SW 1271 (cell line): Measurements from ENCODE around the gene GMDS.

ENCODE experiments used
- DNase-seq, 2 experiments: peaks; one replicate each; lab custom pipeline; 2025; lab: John Stamatoyannopoulos, UW

GMDS gene

DNA sequence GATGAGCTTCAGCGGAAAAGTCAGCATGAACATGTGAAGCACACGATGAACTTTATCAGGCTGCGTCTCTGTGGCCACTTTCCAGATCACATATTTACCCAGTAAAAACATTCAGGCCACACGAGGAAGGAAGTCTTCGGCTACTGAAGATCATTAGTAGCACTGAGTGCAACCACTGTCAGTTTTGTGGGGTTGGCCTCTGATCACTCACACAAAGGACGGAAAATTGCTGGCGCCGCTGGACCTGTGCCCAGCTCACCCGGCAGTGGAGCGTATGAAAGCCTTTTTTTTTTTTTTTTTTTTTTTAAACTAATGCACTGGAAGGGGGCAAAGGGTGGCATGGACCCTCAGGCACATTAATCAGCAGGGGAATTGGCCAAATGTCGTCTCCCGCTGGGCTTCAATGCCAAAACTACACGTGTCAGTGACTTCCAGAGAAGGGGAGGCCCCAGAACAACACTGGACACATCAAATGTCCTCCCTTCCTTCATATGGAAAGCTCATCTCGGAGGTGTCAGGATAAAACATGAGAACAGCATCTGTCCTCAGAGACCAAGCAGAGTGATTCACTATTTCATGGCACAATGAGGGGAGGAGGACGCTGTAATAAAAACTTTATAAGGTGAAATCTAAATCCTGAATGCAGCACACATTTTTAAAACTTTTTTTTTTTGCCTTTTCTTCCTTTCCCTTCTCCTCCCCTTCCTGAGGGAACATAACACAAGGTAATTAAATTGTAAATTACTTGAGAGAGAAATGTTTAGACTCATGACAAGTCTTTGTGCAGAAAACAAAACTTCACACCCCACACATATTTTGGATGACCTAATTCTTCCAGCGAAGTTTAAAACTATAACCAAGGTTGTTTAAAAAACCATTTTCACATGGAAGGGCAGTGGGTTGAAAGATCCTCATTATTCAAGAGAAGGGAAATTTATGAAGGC is 412.3 kb downstream of the GMDS start:
- no peak for DNase-seq

DNA sequence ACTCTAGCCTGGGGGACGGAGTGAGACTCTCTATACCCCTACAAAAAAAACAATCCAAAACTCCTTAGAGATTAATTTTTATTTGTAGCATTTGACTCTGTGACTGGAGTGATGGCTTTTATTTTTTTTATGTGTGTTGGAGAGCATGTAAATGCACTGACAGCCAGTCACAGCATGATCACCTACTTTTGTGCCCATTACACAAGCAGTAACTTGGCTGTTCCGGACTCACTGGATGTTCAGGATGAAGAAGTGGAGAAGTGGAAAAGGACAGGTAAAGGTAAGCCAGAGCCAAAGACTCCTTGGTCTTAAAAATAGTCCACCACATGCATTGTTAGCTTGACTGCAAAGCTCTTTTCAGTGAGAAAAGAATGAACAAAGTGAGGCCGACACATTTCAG is 413.0 kb downstream of the GMDS start:
- DNase-seq, result no peak

DNA sequence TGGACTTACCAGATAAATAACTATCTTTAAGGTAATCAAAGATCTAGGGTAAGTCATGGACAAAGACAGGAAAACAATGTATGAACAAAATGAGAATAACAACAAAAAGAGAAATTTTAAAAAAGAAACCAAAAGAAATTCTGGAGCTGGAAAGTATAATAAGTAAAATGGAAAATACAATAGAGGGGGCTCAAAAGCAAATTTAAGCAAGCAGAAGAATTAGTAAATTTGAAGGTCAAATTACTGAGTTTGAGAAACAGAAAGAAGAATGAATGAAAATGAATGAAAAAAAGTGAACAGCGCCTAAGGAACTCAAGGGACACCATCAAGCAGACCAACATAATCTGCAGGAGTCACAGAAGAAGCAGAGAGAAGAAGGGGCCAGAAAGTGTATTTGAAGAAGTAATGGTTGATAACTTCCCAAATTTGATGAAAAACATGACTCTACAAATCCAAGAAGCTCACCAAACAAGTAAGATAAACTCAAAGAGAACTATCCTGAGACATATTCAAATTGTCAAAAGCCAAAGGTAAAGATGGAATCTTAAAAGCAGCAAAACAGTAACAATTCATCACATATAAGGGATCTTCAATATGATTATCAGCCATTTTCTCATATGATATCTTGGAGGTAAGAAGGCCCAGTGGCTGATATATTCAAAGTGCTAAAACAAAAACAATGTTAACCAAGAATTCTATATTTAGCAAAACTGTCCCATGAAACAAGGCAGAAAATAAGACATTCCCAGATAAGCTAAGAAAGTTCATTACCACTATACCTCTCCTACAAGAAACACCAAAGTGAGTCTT is 417.2 kb downstream of the GMDS start:
- DNase-seq, result no peak

DNA sequence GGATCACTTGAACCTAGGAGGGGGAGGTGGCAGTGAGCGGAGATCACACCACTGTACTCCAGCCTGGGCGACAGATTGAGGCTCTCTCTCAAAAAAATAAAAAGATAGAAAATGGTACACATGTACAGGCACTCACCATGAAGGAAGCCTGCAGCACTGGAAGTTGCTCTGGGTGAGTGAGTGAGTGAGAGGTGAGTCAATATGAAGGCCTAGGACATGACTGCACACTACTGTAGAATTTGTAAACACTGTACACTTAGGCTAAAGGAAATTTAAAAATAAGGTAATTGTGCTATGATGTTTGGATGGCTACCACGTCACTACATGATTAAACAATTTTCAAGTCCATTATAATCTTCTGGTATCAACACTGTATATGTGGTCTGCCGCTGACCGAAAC is 419.5 kb downstream of the GMDS start:
- no peak for DNase-seq

DNA sequence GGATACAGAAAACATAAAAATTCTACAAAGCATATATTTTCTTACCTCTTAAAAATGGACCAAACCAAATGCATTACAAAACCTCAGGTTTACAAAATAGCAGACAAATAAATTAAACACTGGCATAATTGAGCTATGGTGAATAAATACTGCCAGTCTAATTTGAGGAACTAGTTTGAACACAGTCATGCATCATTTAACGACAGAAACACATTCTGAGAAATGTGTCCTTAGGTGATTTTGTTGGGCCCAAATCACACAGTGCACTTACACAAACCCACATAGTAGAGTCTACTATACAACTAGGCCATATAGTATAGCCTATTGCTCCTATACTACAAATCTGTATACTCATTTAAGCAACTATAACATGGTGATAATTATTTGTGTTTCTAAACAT is 420.1 kb downstream of the GMDS start:
- no peak for DNase-seq

DNA sequence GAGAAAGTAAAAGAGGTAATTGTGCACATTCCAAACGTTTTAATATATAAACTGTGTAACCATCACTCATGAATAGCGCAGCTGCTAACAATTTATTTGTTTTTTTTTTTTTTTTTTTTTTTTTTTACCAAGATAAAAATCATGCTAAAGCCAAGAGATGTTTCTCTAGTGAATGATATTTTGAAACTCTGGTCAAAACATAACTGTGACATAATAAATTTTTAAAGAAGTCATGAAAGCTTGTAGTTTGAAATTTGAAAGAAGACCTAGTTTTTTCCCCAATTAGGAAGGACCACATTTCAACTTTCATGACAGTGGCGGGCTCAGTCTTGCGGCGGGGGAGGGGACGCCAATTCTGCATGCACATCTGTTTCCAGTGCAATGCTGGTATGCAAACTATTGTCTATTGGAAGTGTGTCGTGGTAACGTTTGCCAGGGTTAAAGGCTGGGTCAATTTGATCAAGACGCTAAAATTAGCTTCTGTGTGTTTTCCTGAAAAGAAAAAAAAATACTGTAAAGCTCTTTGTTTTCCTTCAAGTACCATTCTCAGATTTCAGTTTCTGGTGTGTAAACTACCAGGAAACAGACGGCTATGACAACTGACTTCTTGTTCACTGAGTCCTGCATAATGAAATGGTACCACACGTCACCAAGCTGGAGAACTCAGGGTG is 423.8 kb downstream of the GMDS start:
- no peak for DNase-seq

DNA sequence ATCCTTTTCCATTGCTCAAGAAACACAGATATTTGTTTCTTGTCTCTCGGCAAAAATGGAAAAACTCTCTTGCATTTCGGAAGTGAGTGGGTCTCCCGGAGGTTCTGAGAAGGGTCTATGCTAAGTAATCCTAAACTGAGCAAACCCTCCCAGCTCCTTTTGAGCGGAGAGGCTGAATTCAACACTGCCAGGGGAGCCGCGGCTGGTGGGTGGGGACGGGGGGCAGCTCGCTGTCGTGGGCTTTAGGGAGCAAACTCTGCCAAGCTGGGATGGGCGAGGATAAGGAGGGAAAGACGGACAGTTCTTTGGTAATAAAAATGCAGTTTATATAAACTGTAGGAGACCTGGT is 424.3 kb downstream of the GMDS start:
- DNase-seq, result no peak

DNA sequence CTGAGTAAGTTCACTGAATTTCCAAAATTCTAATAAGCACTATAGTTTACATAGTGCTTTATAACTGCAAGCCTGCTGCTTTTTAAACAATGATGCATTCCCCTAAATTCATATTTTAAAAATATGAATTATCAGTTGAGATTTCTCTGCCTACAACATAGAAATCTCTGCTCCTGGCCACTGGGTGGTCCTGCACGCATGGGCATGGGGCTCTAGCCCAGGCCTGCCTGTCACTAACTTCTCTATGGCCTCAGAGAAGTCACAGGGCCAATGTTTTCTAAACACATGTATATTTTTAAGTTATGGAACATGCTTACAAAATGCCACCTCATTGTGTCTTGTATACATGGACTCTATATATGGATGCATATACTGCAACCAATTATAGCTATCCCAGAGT is 424.7 kb downstream of the GMDS start:
- DNase-seq, result no peak

DNA sequence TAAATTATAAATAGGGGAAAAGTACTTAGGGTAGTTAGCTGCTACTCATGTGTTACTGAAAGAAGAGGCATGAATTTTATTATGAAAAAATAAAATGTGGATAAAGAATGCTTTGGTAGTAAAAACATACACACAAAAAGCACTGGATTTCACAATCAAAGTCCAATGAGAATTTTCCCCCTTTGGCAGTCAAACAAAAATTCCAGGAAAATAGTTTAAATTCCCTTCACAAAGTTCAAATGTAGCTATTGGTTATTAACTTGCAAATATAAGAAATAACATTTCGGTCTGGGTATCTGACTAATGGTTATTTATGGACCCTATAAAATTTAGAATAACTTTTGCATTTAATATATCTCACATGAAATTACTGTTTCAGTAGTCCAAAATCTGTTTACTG is 425.2 kb downstream of the GMDS start:
- DNase-seq, result no peak

DNA sequence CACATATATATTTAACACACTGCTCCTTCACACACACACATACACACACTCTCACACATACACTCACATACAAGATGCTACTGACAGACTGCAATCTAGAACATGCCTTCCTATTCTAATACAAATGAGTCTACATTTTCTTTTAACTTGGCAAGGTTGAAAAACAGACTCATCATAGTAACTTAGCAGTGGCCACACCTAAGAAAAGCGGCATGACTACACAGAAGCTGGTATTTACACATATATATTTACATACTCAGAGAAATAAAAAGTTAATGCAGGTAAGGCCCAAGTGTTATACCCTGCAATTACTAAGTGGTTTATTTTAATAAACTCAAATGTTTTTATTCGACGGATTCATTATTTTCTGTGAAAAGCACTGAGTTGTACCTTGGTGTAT is 426.4 kb downstream of the GMDS start:
- no peak for DNase-seq

DNA sequence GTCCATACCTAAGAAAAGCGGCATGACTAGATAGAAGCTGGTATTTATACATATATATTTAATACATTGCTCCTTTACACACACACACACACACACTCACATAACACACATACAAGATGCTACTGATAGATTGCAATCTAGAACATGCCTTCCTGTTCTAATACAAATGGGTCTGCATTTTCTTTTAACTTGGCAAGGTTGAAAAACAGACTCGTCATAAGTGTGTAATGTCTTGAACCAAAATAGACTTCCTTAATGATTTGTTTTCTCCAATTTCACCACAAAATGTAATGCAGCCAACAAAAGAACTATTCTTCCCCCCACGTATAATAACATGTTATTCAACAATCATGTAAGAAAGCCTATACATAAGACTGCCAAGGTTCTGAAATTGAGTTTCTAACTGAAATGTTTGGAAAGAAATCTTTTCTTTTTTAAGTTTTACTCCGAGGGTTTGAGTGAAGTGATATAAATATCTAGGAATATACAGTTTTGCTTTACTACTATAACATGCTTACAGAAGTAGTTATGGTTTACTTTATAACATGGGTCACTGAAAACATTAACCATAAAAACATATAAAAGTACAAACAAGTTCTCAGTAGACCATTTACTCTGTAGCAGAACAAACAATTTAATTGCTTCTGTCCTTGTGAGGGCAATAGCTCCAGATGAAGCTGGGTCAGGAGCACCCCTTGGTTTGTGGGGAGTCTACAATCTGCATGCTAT is 428.2 kb downstream of the GMDS start:
- DNase-seq, result no peak

DNA sequence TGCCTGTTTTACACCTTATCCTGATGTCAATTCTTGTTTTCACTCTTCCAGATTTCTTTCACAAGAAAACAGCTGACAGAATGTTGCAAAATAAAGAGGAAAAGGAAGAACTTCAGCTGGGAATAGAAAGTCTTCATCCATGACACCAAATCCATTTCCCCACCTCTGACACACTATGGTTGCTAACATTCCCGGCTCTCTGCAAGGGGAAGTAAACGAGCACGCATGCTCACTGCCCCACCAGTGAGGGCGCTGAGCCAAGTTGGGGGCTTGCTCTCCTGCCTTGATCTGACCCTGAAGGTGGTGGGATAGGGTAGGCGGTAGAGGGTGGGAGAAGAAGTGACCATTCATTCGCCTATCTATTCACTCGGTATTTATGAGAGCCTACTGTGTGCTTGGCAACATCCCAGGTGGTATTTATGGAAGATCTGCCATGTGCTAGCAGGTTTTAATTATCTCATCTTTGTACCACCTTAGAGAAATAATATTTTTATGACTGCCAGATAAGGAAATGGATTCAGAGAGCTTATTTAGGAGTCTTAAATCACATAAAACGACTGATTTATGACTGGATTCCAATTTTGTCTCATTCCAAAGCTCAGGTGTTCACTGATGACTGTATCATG is 429.5 kb downstream of the GMDS start:
- no peak for DNase-seq

DNA sequence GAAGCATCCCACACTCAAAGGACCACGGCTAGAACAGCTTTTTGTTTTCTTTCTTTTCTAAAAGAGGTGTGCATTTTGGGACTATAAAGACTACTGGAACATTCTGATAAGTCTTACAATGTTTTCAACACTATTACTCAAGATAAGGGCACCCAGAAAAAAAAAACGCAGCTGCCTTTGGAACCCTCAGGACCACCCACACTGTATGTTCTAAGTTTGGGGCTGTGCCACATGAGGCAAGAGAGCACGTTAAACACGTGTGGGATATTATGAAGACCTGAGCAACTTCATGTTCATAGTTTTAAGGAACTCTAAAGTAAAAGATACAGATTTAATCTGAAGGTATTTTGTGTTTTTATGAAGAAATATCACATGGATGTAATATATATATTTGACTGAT is 431.1 kb downstream of the GMDS start:
- no peak for DNase-seq

DNA sequence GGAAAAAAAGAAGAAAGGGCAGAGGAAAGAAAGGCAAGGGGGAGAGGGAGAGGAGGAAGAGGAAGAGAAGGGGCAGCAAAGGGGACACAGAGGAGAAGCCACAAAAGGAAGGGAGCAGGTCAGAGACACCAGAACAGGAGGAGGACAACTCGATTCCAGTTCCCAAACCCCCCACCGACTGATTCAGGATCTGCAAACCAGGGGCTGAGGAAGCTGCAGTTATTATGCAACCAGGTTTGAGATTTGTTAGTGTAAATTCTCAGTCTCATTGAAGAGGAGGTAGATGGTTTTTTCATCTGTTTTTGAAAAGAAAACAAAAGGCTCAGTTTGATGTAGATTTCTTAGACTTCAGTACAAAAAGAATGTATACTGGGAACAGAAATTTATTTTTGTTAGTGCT is 432.9 kb downstream of the GMDS start:
- no peak for DNase-seq

DNA sequence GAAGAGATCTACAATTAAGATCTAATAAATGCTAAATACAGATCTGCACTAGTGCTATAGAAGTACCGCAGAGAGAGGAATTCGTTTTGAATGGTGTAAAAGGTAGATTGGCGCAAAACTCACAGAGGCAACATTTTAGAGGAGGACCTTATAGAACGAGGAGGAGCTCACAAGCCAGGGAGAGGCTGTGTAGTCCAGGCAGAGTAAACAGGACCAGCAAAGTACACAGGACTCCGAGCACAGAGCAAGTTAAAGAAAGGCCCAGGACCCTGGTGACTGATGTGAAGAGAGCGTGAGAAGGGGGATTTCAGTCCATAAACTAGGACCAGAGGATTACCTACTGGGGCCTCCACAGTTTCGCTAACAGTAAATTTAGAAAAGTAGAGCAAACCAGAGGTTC is 433.4 kb downstream of the GMDS start:
- DNase-seq, result no peak

DNA sequence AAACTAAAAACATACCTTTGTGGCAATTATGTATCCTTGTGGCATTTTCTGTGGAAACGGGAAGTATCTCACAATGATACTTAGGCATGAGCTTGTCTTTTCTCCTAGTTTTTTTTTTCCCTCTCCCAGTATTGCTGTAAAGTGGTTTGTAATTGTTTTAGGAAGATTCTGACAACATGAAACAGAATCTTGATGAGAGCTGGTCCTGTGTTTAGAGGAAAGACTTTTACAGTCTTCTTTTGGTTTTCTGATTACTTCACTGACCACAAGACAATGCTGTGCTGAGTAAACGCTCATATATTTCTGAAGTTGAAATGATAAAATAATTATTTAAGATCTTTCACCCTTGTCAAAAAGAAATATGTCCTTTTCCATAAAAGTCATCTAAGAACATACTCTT is 434.5 kb downstream of the GMDS start:
- no peak for DNase-seq

DNA sequence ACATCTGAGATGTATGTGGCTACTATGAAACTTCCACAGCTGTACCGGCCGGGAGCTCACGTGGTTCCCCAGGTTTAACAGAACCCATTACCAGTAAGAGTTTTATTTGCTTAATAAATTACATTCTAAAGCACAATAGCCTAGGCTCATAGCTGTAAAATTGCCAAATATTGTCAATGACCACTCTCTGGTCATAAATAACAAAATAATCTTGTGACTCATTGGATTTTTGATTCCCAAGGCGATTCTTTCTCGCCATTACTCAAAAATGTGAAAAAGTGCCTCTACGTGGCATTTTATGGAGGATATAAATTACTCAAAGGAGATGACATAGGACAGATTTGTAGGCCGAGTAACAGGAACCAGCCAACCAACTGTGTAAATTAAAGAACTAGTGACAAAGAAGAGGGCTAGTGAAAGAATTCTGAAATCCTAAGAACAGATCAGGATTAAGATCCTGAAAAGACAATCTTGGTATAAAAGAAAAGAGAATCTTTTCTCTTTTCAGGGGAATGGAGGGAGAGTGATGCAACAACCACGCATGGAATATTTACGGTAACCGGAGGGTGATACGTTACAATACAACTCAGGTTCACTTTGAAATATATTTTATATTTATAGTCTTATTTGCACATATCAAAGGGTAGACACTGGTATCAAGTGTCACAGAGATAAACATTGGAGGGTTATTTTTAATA is 436.0 kb downstream of the GMDS start:
- no peak for DNase-seq

DNA sequence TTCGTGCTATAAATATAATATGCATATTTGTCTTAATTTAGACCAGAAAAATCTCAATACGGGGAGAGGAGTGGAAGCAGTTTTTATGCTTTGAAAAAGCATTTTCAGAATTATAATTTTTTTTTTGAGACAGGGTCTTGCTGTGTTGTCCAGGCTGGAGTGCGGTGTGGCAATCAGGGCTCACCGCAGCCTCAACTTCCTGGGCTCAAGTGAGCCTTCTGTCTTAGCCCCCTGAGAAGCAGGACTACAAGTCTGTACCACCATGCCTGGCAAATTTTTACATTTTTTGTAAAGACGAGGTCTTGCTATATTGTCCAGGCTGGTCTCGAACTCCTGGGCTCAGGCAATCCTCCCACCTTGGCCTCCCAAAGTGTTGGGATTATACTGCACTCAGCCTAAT is 438.5 kb downstream of the GMDS start:
- no peak for DNase-seq

DNA sequence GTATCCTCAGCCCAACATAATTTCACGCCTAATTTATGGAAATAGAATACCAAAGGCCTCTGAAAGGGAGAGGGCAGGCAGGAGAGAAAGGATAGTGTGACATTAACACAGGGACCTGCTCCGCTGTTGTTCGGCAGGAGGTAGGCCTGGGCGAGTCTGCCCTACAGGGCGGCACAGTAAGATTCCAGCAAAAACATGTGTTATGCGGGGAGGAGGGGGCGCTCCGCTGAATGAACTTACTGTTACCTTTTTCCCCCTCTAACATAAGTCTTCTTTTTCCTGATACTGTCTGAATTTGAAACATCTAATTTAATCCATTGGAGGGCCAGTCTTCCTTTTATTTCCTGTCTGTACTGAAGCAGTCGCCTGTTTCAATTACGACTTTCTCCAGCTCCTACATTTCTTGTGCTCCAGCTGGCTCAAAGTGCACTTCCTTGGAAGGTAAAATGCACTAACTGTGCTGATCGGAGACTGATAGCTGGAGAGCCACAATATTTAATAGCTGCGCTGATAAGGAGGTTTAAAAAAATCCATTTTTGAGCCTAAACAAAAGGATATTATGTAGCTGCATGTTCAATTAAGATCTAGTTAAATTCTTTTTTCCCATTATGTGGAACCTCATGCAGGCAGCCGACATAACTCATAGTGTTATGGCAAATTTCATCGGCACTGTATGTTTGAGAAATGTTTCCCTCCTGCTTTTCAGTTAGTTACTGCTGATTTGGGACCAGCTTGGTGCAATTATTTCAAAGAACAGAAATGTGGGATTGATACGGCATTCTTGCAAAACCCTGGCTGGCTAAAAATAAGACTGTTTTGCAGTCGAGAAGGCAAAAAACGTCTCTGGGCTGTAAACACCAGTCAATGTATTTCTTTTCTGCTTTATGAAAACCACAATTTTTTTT is 442.7 kb downstream of the GMDS start:
- DNase-seq, result no peak

DNA sequence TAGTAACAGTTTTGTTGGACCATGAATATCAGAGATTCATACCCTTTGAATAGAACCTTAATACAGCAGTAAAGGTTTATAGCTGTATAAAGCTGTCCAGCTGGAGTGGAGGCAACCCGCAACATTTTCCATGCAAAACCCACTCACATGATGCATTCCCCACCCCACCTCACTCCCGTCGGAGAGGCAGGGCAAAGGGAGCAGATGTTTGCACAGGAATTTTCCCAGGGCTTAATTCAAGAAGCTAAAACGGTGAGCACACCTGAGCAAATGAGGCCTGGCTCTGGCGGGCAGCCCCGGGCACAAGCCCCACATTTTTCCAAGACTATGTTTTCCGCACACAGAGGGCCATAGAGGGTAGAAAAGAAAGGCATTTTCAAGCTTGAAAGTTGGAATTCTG is 444.0 kb downstream of the GMDS start:
- no peak for DNase-seq
